ENCODE data around the gene CPHXL2. TPM values are rescaled to one million over a fixed set of nuclear protein-coding genes. Genes with fewer than 3 reads are reported as not detected.

CPHXL2 gene
- total and polyA plus RNA-seq, 2 experiments from 2014 or later, result not detected

GRCh38 chr16:75667503-75667902, 9.3 kb downstream of the CPHXL2 start:
- Mint-ChIP-seq H3K4me3 (no peak overlapping the region), H3K27ac (no peak overlapping the region), H3K27me3 (ENCODE audit: insufficient read depth, low read depth, poor library complexity) (peaks cover 4% of the 10 kb centered on the region), H3K9me3 (peaks cover 48% of the 10 kb centered on the region), H3K4me1 (no peaks in the 10 kb centered on the region), H3K36me3 (ENCODE audit: low read depth) (no peaks in the 10 kb centered on the region; the same call in 1 of the 3 replicates)
- H3K79me2 ChIP-seq (replicated peaks; ENCODE audit: insufficient read depth), result no peaks in the 10 kb centered on the region
- no peaks in the 10 kb centered on the region for H4K20me1 ChIP-seq (replicated peaks; ENCODE audit: insufficient read depth)
- no peak overlapping the region for H3K27ac ChIP-seq (ENCODE audit: low read depth)
- DNase-seq (ENCODE audit: low spot score) (no peak), ATAC-seq (no peak)
- H3K27me3 ChIP-seq (ENCODE audit: insufficient read depth), result no peaks in the 10 kb centered on the region
- H3K36me3 ChIP-seq (ENCODE audit: insufficient read depth), result no peaks in the 10 kb centered on the region
- H3F3A ChIP-seq (replicated peaks; ENCODE audit: low read depth), result no peaks in the 10 kb centered on the region
- no peak overlapping the region for H2AFZ ChIP-seq
- no peaks in the 10 kb centered on the region for H3K4me1 ChIP-seq (ENCODE audit: insufficient read depth)
- TF ChIP-seq EZH2phosphoT487 (IDR thresholded peaks at IDR 0.05; ENCODE audit: unreplicated experiment) (no peak), JUNB (IDR thresholded peaks at IDR 0.05; ENCODE audit: unreplicated experiment) (no peak), CTCF (conservative IDR thresholded peaks at IDR 0.05; ENCODE audit: low read depth in 2 of 2) (no peak), EZH2 (IDR thresholded peaks at IDR 0.05; ENCODE audit: low read depth, unreplicated experiment) (no peak), CREB1 (CRISPR knock-in tag; IDR thresholded peaks at IDR 0.05; ENCODE audit: low read depth) (no peak)
- H3K4me2 ChIP-seq, result no peak overlapping the region
- H3K9me2 ChIP-seq (ENCODE audit: insufficient read depth), result no peaks in the 10 kb centered on the region
- H3K4me3 ChIP-seq, result no peak overlapping the region

DNA sequence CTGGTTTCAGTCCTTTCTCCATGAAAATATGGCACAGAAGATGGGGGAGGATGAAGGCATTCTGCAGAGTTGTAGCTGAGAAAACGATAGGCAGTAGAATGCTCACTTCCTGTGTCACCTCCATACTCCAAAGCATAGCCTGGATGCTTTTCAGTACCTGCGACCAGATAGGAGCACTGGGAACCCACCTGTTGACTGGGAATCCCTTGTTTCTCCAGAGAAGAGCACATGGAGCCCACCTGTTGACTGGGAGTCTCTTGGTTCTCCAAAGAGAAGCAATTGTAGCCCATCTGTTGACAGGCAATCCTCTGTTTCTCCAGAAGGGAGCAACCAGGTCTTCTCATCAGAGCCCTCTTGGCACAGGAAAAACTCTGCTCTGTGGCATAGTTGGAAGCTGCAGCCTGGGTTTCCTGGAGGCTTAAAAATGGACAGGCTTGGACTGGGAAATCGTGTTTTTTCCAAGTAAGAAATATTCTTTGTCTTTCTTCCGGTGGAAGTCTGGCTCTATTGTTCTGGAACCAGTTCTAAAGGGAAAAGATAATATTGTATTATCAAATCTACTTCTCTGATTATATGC, 16.0 kb downstream of the CPHXL2 start:
- H3F3A ChIP-seq (replicated peaks; ENCODE audit: low read depth), result 0 out of 2 replicates have a peak, but pooled peaks cover 4% of the 10 kb centered on the region
- H3K9me3 Mint-ChIP-seq, result peaks cover 6% of the 10 kb centered on the region; the same call in 2 of the 3 replicates
- no peak overlapping the region for H3K4me3 ChIP-seq
- H3K4me1 ChIP-seq (ENCODE audit: insufficient read depth), result no peaks in the 10 kb centered on the region
- H3K4me2 ChIP-seq, result no peak overlapping the region
- no peaks in the 10 kb centered on the region for H3K9me2 ChIP-seq (ENCODE audit: insufficient read depth)
- no peak overlapping the region for H3K27ac ChIP-seq (ENCODE audit: low read depth)
- no peak for DNase-seq (ENCODE audit: low spot score)
- ATAC-seq, result no peak
- peaks cover 20% of the 10 kb centered on the region; the same call in 2 of the 3 replicates for H3K36me3 Mint-ChIP-seq (ENCODE audit: low read depth)
- H3K27me3 ChIP-seq (ENCODE audit: insufficient read depth), result no peaks in the 10 kb centered on the region
- no peak overlapping the region for H3K4me3 Mint-ChIP-seq
- H3K36me3 ChIP-seq (ENCODE audit: insufficient read depth), result peaks cover 14% of the 10 kb centered on the region
- no peaks in the 10 kb centered on the region for H3K4me1 Mint-ChIP-seq
- no peaks in the 10 kb centered on the region for H3K27me3 Mint-ChIP-seq (ENCODE audit: insufficient read depth, low read depth, poor library complexity)
- H2AFZ ChIP-seq, result no peak overlapping the region
- H3K27ac Mint-ChIP-seq, result no peak overlapping the region
- H4K20me1 ChIP-seq (replicated peaks; ENCODE audit: insufficient read depth), result 0 out of 2 replicates have a peak, but pooled peaks cover 7% of the 10 kb centered on the region
- no peaks in the 10 kb centered on the region for H3K79me2 ChIP-seq (replicated peaks; ENCODE audit: insufficient read depth)
- no peak for TF ChIP-seq ETS1 (IDR thresholded peaks at IDR 0.05)
- TF ChIP-seq EZH2phosphoT487 (IDR thresholded peaks at IDR 0.05; ENCODE audit: unreplicated experiment), result no peak
- TF ChIP-seq STAT1 (IDR thresholded peaks at IDR 0.05; ENCODE audit: unreplicated experiment), result no peak
- no peak for TF ChIP-seq CTCF (conservative IDR thresholded peaks at IDR 0.05; ENCODE audit: low read depth in 2 of 2)
- no peak for TF ChIP-seq CREB1 (CRISPR knock-in tag; IDR thresholded peaks at IDR 0.05; ENCODE audit: low read depth)
- no peak for TF ChIP-seq POLR2AphosphoS5 (IDR thresholded peaks at IDR 0.05; ENCODE audit: low read depth)
- TF ChIP-seq ZNF114 (CRISPR knock-in tag; IDR thresholded peaks at IDR 0.05), result no peak
- no peak for TF ChIP-seq EZH2 (IDR thresholded peaks at IDR 0.05; ENCODE audit: low read depth, unreplicated experiment)

Measured in GM23338 (cell line).